ENCODE measurements around the gene GAS2L2. TPM values are rescaled to one million over a fixed set of nuclear protein-coding genes. Genes with fewer than 3 reads are reported as not detected.
A peak's percentile ranks its signal among the peaks of the same experiment; 100 is the strongest.

GAS2L2 gene
- total and polyA plus RNA-seq, 7 experiments from 2014 or later: 0.16 to 0.49 (median 0.24) TPM; not detected in 3

GRCh38 chr17:35701491-35701890 lies 51.5 kb downstream of the GAS2L2 start:
- ChIA-PET POLR2A (no interaction called here), CTCF (no interaction called here)
- peaks cover 0 to 8% (median 7%) of the 10 kb centered on the region in 3 experiments for H3K36me3 ChIP-seq (ENCODE audit: control insufficient read depth in 2 of 3, insufficient read depth in 3 of 3, low read length in 3 of 3)

DNA sequence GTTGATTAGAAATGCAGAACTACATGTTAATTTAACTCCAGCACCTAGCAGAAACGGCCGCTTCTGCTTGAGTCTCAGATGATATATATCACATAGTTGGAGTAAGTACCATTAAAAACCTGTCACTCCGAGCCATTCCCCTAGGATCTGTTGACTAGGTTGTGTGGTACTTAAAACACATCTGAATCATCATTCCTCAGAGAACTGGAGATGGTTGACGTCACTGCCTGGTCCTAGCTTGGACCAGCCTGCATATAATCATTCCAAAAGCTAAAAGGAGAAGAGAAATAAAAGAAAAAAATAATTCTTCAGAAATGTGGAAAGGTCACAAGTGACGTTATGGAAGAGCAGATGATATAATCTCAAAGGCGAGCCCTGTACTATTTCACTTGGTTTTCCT lies 52.9 kb downstream of the GAS2L2 start:
- intact Hi-C loops (cut with micrococcal nuclease): no loop called here
- no peaks in the 10 kb centered on the region for H3K27me3 ChIP-seq (ENCODE audit: control insufficient read depth in 2 of 2, insufficient read depth in 2 of 2, low read length in 2 of 2)
- no peak overlapping the region for H3K27ac Mint-ChIP-seq
- no peak overlapping the region for H3K4me3 ChIP-seq (ENCODE audit: low read length)
- no peaks in the 10 kb centered on the region for H3K27me3 Mint-ChIP-seq
- peaks cover 0 to 20% (median 14%) of the 10 kb centered on the region in 3 experiments for H3K36me3 ChIP-seq (ENCODE audit: control insufficient read depth in 2 of 3, insufficient read depth in 3 of 3, low read length in 3 of 3)
- peaks cover 12 to 35% (median 22%) of the 10 kb centered on the region in 5 donors for H3K36me3 Mint-ChIP-seq
- no peak overlapping the region for H3K27ac ChIP-seq (ENCODE audit: low read depth, low read length)
- peaks cover 0 to 7% (median 0%) of the 10 kb centered on the region in 11 donors for H3K9me3 Mint-ChIP-seq
- POLR2A ChIA-PET: no interaction called here
- H3K4me1 Mint-ChIP-seq: peaks cover 8 to 29% (median 21%) of the 10 kb centered on the region in 7 donors
- no peak overlapping the region for H3K4me3 Mint-ChIP-seq
- no peaks in the 10 kb centered on the region for H3K4me1 ChIP-seq (ENCODE audit: control insufficient read depth in 2 of 2, insufficient read depth in 2 of 2, low read length in 2 of 2)
- CTCF ChIA-PET: no interaction called here
- no peaks in the 10 kb centered on the region for H3K9me3 ChIP-seq (ENCODE audit: control insufficient read depth in 2 of 3, low read length in 3 of 3)
- DNase-seq (no peak), ATAC-seq (no peak)

More at GRCh38 chr17:35701491-35701890, 51.5 kb downstream of the GAS2L2 start:
- Mint-ChIP-seq H3K9me3 (peaks cover 0 to 7% (median 0%) of the 10 kb centered on the region in 11 donors), H3K4me3 (no peak overlapping the region), H3K36me3 (peaks cover 9 to 24% (median 18%) of the 10 kb centered on the region in 5 donors), H3K4me1 (peaks cover 8 to 42% (median 29%) of the 10 kb centered on the region in 7 donors), H3K27ac (peak overlapping the region in 1 of 9 donors; percentile 25), H3K27me3 (no peaks in the 10 kb centered on the region)
- H3K4me3 ChIP-seq (ENCODE audit: low read length): no peak overlapping the region
- ATAC-seq: no peak
- H3K27ac ChIP-seq (ENCODE audit: low read depth, low read length): no peak overlapping the region
- DNase-seq: no peak
- no peaks in the 10 kb centered on the region for H3K9me3 ChIP-seq (ENCODE audit: control insufficient read depth in 2 of 3, low read length in 3 of 3)
- no peaks in the 10 kb centered on the region for H3K27me3 ChIP-seq (ENCODE audit: control insufficient read depth in 2 of 2, insufficient read depth in 2 of 2, low read length in 2 of 2)
- intact Hi-C loops (cut with micrococcal nuclease): no loop called here
- H3K4me1 ChIP-seq (ENCODE audit: control insufficient read depth in 2 of 2, insufficient read depth in 2 of 2, low read length in 2 of 2): no peaks in the 10 kb centered on the region

DNA sequence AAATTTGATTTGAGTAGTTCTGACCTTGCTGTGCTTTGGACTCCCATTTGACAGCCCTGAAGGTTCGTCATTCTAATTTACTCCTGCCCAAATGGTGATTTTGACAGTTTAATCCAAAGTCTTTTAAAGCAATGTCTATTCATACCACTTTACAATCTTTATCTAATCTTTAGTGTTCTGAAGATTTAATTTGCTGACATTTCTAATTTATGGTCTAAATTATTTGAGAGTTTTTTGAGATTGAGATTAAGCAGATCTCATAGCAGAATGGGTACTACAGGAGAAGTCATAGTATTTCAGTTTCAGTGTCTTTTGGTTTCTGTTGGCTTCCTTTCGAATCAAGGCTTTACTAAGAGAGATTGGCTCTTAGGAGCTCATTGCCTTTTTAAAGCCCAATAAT lies 54.2 kb downstream of the GAS2L2 start:
- Histone ChIP-seq H3K27ac (ENCODE audit: low read depth, low read length) (no peak overlapping the region), H3K27me3 (ENCODE audit: control insufficient read depth in 2 of 2, insufficient read depth in 2 of 2, low read length in 2 of 2) (no peaks in the 10 kb centered on the region), H3K36me3 (ENCODE audit: control insufficient read depth in 2 of 3, insufficient read depth in 3 of 3, low read length in 3 of 3) (peaks cover 0 to 34% (median 21%) of the 10 kb centered on the region in 3 experiments), H3K9me3 (ENCODE audit: control insufficient read depth in 2 of 3, low read length in 3 of 3) (no peaks in the 10 kb centered on the region), H3K4me1 (ENCODE audit: control insufficient read depth in 2 of 2, insufficient read depth in 2 of 2, low read length in 2 of 2) (no peaks in the 10 kb centered on the region), H3K4me3 (ENCODE audit: low read length) (no peak overlapping the region)
- peaks cover 0 to 7% (median 0%) of the 10 kb centered on the region in 11 donors for H3K9me3 Mint-ChIP-seq
- intact Hi-C loops (cut with micrococcal nuclease): no loop called here
- DNase-seq: no peak
- no peak for ATAC-seq
- peaks cover 0 to 15% (median 8%) of the 10 kb centered on the region in 7 donors for H3K4me1 Mint-ChIP-seq
- H3K4me3 Mint-ChIP-seq: no peak overlapping the region
- peaks cover 12 to 41% (median 26%) of the 10 kb centered on the region in 5 donors for H3K36me3 Mint-ChIP-seq
- H3K27me3 Mint-ChIP-seq: no peaks in the 10 kb centered on the region
- H3K27ac Mint-ChIP-seq: no peak overlapping the region
- POLR2A ChIA-PET: no interaction called here
- CTCF ChIA-PET: no interaction called here

GRCh38 chr17:35695613-35696012 lies 57.4 kb downstream of the GAS2L2 start:
- Mint-ChIP-seq H3K9me3 (no peaks in the 10 kb centered on the region), H3K36me3 (peaks cover 3 to 44% (median 16%) of the 10 kb centered on the region in 5 donors), H3K27ac (no peak overlapping the region), H3K27me3 (no peaks in the 10 kb centered on the region), H3K4me1 (peaks cover 0 to 13% (median 0%) of the 10 kb centered on the region in 7 donors), H3K4me3 (no peak overlapping the region)
- intact Hi-C loops (cut with micrococcal nuclease): no loop called here
- H3K4me1 ChIP-seq (ENCODE audit: control insufficient read depth in 2 of 2, insufficient read depth in 2 of 2, low read length in 2 of 2): no peaks in the 10 kb centered on the region
- ATAC-seq: no peak
- H3K27ac ChIP-seq (ENCODE audit: low read depth, low read length): no peak overlapping the region
- H3K4me3 ChIP-seq (ENCODE audit: low read length): no peak overlapping the region
- DNase-seq: no peak
- ChIA-PET POLR2A (no interaction called here), CTCF (interaction anchor here (1.4 kb wide), 1 partner anchor 69 kb away, joined by 3 read pairs; no protein-coding TSS in a partner anchor)
- no peaks in the 10 kb centered on the region for H3K27me3 ChIP-seq (ENCODE audit: control insufficient read depth in 2 of 2, insufficient read depth in 2 of 2, low read length in 2 of 2)
- no peaks in the 10 kb centered on the region for H3K9me3 ChIP-seq (ENCODE audit: control insufficient read depth in 2 of 3, low read length in 3 of 3)
- peaks cover 0 to 45% (median 27%) of the 10 kb centered on the region in 3 experiments for H3K36me3 ChIP-seq (ENCODE audit: control insufficient read depth in 2 of 3, insufficient read depth in 3 of 3, low read length in 3 of 3)

DNA sequence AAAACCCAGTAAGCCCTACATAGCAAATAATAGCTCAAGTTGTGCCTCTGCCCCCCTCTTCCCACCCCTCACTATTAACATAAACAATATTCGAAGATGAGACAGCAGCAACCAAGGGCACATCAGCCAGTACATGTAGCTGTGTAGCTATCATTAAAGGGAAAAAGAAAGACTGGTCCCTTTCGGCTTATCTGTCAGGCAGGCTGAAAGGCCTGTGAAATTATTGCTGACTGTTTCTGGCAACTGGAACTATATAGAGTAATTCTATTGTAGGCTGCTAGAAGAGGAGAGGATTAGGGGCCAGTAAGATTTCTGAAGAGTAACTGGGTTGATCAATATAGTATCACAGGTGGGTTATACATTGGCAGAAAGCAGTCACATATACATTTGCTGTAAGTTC lies 58.1 kb downstream of the GAS2L2 start:
- no peak overlapping the region for H3K4me3 ChIP-seq (ENCODE audit: low read length)
- ATAC-seq (no peak), DNase-seq (no peak)
- POLR2A ChIA-PET: no interaction called here
- no peak overlapping the region for H3K27ac Mint-ChIP-seq
- CTCF ChIA-PET: interaction anchor here (1.4 kb wide), 1 partner anchor 69 kb away, joined by 3 read pairs; no protein-coding TSS in a partner anchor
- intact Hi-C loops (cut with micrococcal nuclease): no loop called here
- peaks cover 0 to 13% (median 0%) of the 10 kb centered on the region in 7 donors for H3K4me1 Mint-ChIP-seq
- peaks cover 0 to 52% (median 29%) of the 10 kb centered on the region in 3 experiments for H3K36me3 ChIP-seq (ENCODE audit: control insufficient read depth in 2 of 3, insufficient read depth in 3 of 3, low read length in 3 of 3)
- no peaks in the 10 kb centered on the region for H3K27me3 ChIP-seq (ENCODE audit: control insufficient read depth in 2 of 2, insufficient read depth in 2 of 2, low read length in 2 of 2)
- peaks cover 7 to 46% (median 23%) of the 10 kb centered on the region in 5 donors for H3K36me3 Mint-ChIP-seq
- no peaks in the 10 kb centered on the region for H3K27me3 Mint-ChIP-seq
- no peaks in the 10 kb centered on the region for H3K4me1 ChIP-seq (ENCODE audit: control insufficient read depth in 2 of 2, insufficient read depth in 2 of 2, low read length in 2 of 2)
- H3K4me3 Mint-ChIP-seq: no peak overlapping the region
- peaks cover 0 to 3% (median 0%) of the 10 kb centered on the region in 11 donors for H3K9me3 Mint-ChIP-seq
- no peaks in the 10 kb centered on the region for H3K9me3 ChIP-seq (ENCODE audit: control insufficient read depth in 2 of 3, low read length in 3 of 3)
- no peak overlapping the region for H3K27ac ChIP-seq (ENCODE audit: low read depth, low read length)

Other genes starting within 250 kb of the GAS2L2 start
- gene SLFN12L, start 215.6 kb downstream of the GAS2L2 start, total RNA-seq: 100 to 1,000 TPM in 1 of 5 experiments, 10 to 100 TPM in 4; 41.7 to 111 (median 52.9) TPM
- 10 to 100 TPM; 12.0 to 13.6 TPM for gene SLFN12L, start 215.6 kb downstream of the GAS2L2 start, polyA plus RNA-seq
- not detected for gene SLFN14, start 192.4 kb downstream of the GAS2L2 start, total RNA-seq
- gene SLFN14, start 192.4 kb downstream of the GAS2L2 start, polyA plus RNA-seq: under 1 TPM in 1 of 2 donors, not detected in 1; 0.06 TPM
- 1 to 10 TPM; 2.9 to 8.0 (median 5.3) TPM for gene PEX12, start 174.7 kb downstream of the GAS2L2 start, total RNA-seq
- 1 to 10 TPM; 2.2 to 5.0 TPM for gene PEX12, start 174.7 kb downstream of the GAS2L2 start, polyA plus RNA-seq
- gene AP2B1, start 165.9 kb downstream of the GAS2L2 start, total RNA-seq: 100 to 1,000 TPM in 4 of 5 experiments, 10 to 100 TPM in 1; 84.7 to 197 (median 136) TPM
- 10 to 100 TPM; 49.0 to 66.0 TPM for gene AP2B1, start 165.9 kb downstream of the GAS2L2 start, polyA plus RNA-seq
- gene RASL10B, start 21.6 kb downstream of the GAS2L2 start, total RNA-seq: under 1 TPM; 0.34 to 0.76 (median 0.60) TPM
- gene RASL10B, start 21.6 kb downstream of the GAS2L2 start, polyA plus RNA-seq: under 1 TPM; 0.14 to 0.37 TPM
- not detected for gene C17orf50, start 7.6 kb upstream of the GAS2L2 start, total RNA-seq
- under 1 TPM in 1 of 2 donors, not detected in 1; 0.27 TPM for gene C17orf50, start 7.6 kb upstream of the GAS2L2 start, polyA plus RNA-seq
- gene MMP28, start 42.4 kb upstream of the GAS2L2 start, total RNA-seq: 10 to 100 TPM in 3 of 5 experiments, 1 to 10 TPM in 1, not detected in 1; 2.9 to 15.1 (median 14.0) TPM
- 10 to 100 TPM; 19.7 to 33.1 TPM for gene MMP28, start 42.4 kb upstream of the GAS2L2 start, polyA plus RNA-seq
- 100 to 1,000 TPM; 162 to 281 (median 243) TPM for gene TAF15, start 56.2 kb upstream of the GAS2L2 start, total RNA-seq
- 10 to 100 TPM; 27.8 to 30.2 TPM for gene TAF15, start 56.2 kb upstream of the GAS2L2 start, polyA plus RNA-seq
- 1 to 10 TPM in 1 of 5 experiments, under 1 TPM in 1, not detected in 3; 0.22 to 1.9 TPM for gene HEATR9, start 115.7 kb upstream of the GAS2L2 start, total RNA-seq
- under 1 TPM in 1 of 2 donors, not detected in 1; 0.09 TPM for gene HEATR9, start 115.7 kb upstream of the GAS2L2 start, polyA plus RNA-seq
- 100 to 1,000 TPM in 1 of 5 experiments, 10 to 100 TPM in 4; 17.0 to 192 (median 29.1) TPM for gene CCL5, start 127.1 kb upstream of the GAS2L2 start, total RNA-seq
- 1 to 10 TPM; 2.8 to 4.1 TPM for gene CCL5, start 127.1 kb upstream of the GAS2L2 start, polyA plus RNA-seq
- 1 to 10 TPM in 1 of 5 experiments, not detected in 4; 6.9 TPM for gene RDM1, start 177.5 kb upstream of the GAS2L2 start, total RNA-seq
- gene RDM1, start 177.5 kb upstream of the GAS2L2 start, polyA plus RNA-seq: under 1 TPM in 1 of 2 donors, not detected in 1; 0.39 TPM
- gene LYZL6, start 190.5 kb upstream of the GAS2L2 start, total RNA-seq: not detected
- gene LYZL6, start 190.5 kb upstream of the GAS2L2 start, polyA plus RNA-seq: not detected
- not detected for gene CCL16, start 228.3 kb upstream of the GAS2L2 start, total RNA-seq
- gene CCL16, start 228.3 kb upstream of the GAS2L2 start, polyA plus RNA-seq: not detected
- not detected for gene CCL14, start 233.5 kb upstream of the GAS2L2 start, total RNA-seq
- not detected for gene CCL14, start 233.5 kb upstream of the GAS2L2 start, polyA plus RNA-seq
- not detected for gene CCL15, start 248.3 kb upstream of the GAS2L2 start, total RNA-seq
- gene CCL15, start 248.3 kb upstream of the GAS2L2 start, polyA plus RNA-seq: not detected

Data from naive thymus-derived CD4-positive, alpha-beta T cell (primary cell).